MCF 10A (cell line): ENCODE results near the gene ACACA. TPM values are rescaled to one million over a fixed set of nuclear protein-coding genes. Genes with fewer than 3 reads are reported as not detected.

ENCODE experiments used
- BruUV-seq: library from RNA; stranded (reverse); fragments of 400-500 nt; replicated peaks from 2 replicates; lab custom pipeline; 2021; lab: Mats Ljungman, UMichigan
- CTCF ChIA-PET: fragments of 300-600 bp; sonication (Branson Sonifier 250); formaldehyde crosslinking; extraction: SDS; loops from one replicate; lab custom pipeline; 2021; ENCODE audit warnings: antibody characterized with exemption, inconsistent platforms; lab: Yijun Ruan, JAX
- POLR2A ChIA-PET: fragments of 300-600, 350-650 bp; sonication (Branson Sonifier 250); formaldehyde crosslinking; extraction: SDS; loops from one replicate; lab custom pipeline; 2020; ENCODE audit warnings: antibody characterized with exemption, inconsistent platforms; lab: Yijun Ruan, JAX
- DNase-seq: peaks from one replicate; pipeline ENCODE4 v3.0.0-alpha.2; 2018; ENCODE audit not compliant: unreplicated experiment
- H3K27ac Mint-ChIP-seq: one replicate; pipeline ENCODE4 v1.8.0; 2022; ENCODE audit warnings: mild to moderate bottlenecking, low read depth, mixed read lengths; ENCODE audit not compliant: unreplicated experiment
- H3K27me3 Mint-ChIP-seq: one replicate; pipeline ENCODE4 v1.8.0; 2022; ENCODE audit warnings: mixed read lengths; ENCODE audit not compliant: insufficient read depth, unreplicated experiment
- H3K36me3 Mint-ChIP-seq: one replicate; pipeline ENCODE4 v1.8.0; 2022; ENCODE audit warnings: mild to moderate bottlenecking, moderate library complexity, mixed read lengths; ENCODE audit not compliant: insufficient read depth, unreplicated experiment
- H3K4me1 Mint-ChIP-seq: one replicate; pipeline ENCODE4 v1.8.0; 2022; ENCODE audit warnings: mixed read lengths; ENCODE audit not compliant: insufficient read depth, unreplicated experiment
- H3K4me3 Mint-ChIP-seq: one replicate; pipeline ENCODE4 v1.8.0; 2022; ENCODE audit warnings: mild to moderate bottlenecking, moderate library complexity, mixed read lengths; ENCODE audit not compliant: unreplicated experiment
- H3K9me3 Mint-ChIP-seq: one replicate; pipeline ENCODE4 v1.8.0; 2022; ENCODE audit warnings: mixed read lengths; ENCODE audit not compliant: unreplicated experiment
- CTCF ChIP-seq: fragments of 200-600 bp; IDR thresholded peaks from one replicate; pipeline ENCODE4 v1.8.0; 2022; ENCODE audit warnings: antibody characterized with exemption, mild to moderate bottlenecking; ENCODE audit not compliant: unreplicated experiment
- intact Hi-C: fragments of 100-400 bp; cut with micrococcal nuclease; formaldehyde crosslinking; loops from 2 replicates; pipeline ENCODE4 v1.14.1; 2022
- total RNA-seq: library from RNA; stranded (reverse); gene quantifications from 2 replicates; pipeline ENCODE4 v1.2.3, GENCODE V29; 2022

Gene ACACA
- total RNA-seq, 1 experiment from 2014 or later, result 100 TPM

GRCh38 chr17:37276475-37276874 lies 130.2 kb downstream of the ACACA start:
- Mint-ChIP-seq H3K4me1 (peaks cover 8% of the 10 kb centered on the region), H3K36me3 (peaks cover 65% of the 10 kb centered on the region), H3K4me3 (no peak overlapping the region), H3K27ac (peak overlapping the region; percentile 46), H3K27me3 (no peaks in the 10 kb centered on the region), H3K9me3 (no peaks in the 10 kb centered on the region)
- CTCF ChIA-PET, result interaction anchor here (0.6 to 1.2 kb wide), 4 partner anchors 36 to 97 kb away, joined by 3 to 4 read pairs (median 3); no protein-coding TSS in a partner anchor
- POLR2A ChIA-PET, result interaction anchor here (0.6 to 1.4 kb wide), 8 partner anchors 10 to 1427 kb away, joined by 3 to 6 read pairs (median 3); no protein-coding TSS in a partner anchor
- BruUV-seq, result no TSS peak
- no peak for TF ChIP-seq CTCF
- peak; percentile 77 for DNase-seq
- intact Hi-C loops, result loop anchor here (2.0 kb wide), 1 partner anchor 82 kb away; no protein-coding TSS in a partner anchor

GRCh38 chr17:37274461-37274860 lies 132.2 kb downstream of the ACACA start:
- H3K27me3 Mint-ChIP-seq, result no peaks in the 10 kb centered on the region
- no peak overlapping the region for H3K4me3 Mint-ChIP-seq
- intact Hi-C loops, result no loop called here
- TF ChIP-seq CTCF, result no peak
- peaks cover 70% of the 10 kb centered on the region for H3K36me3 Mint-ChIP-seq
- H3K9me3 Mint-ChIP-seq, result no peaks in the 10 kb centered on the region
- no peak for DNase-seq
- BruUV-seq, result TSS peak; percentile 19
- peak overlapping the region; percentile 20 for H3K27ac Mint-ChIP-seq
- ChIA-PET CTCF (no interaction called here), POLR2A (no interaction called here)
- peaks cover 8% of the 10 kb centered on the region for H3K4me1 Mint-ChIP-seq

- no peak for DNase-seq
- Mint-ChIP-seq H3K27ac (peak overlapping the region; percentile 20), H3K27me3 (no peaks in the 10 kb centered on the region), H3K36me3 (peaks cover 77% of the 10 kb centered on the region), H3K4me3 (no peak overlapping the region), H3K4me1 (peaks cover 8% of the 10 kb centered on the region), H3K9me3 (no peaks in the 10 kb centered on the region)
- intact Hi-C loops, result no loop called here
- TF ChIP-seq CTCF, result no peak
- POLR2A ChIA-PET, result interaction anchor here (1.1 kb wide), 1 partner anchor 14 kb away, joined by 3 read pairs; no protein-coding TSS in a partner anchor
- CTCF ChIA-PET, result interaction anchor here (0.6 kb wide), 1 partner anchor 646 kb away, joined by 3 read pairs; no protein-coding TSS in a partner anchor
- BruUV-seq, result no TSS peak
These were observed 133.1 kb downstream of the ACACA start for GRCh38 chr17:37273409-37274051.

- no peaks in the 10 kb centered on the region for H3K4me1 Mint-ChIP-seq
- DNase-seq, result no peak
- no peak overlapping the region for H3K27ac Mint-ChIP-seq
- peaks cover 94% of the 10 kb centered on the region for H3K36me3 Mint-ChIP-seq
- no peaks in the 10 kb centered on the region for H3K27me3 Mint-ChIP-seq
- POLR2A ChIA-PET, result interaction anchor here (0.7 kb wide), 1 partner anchor 10 kb away, joined by 3 read pairs; no protein-coding TSS in a partner anchor
- no TSS peak for BruUV-seq
- TF ChIP-seq CTCF, result no peak
- CTCF ChIA-PET, result no interaction called here
- H3K4me3 Mint-ChIP-seq, result no peak overlapping the region
- H3K9me3 Mint-ChIP-seq, result peaks cover 22% of the 10 kb centered on the region
- intact Hi-C loops, result no loop called here
These were observed 141.0 kb downstream of the ACACA start for GRCh38 chr17:37265446-37266173.
